Activated CD4-positive, alpha-beta T cell treated with anti-CD3 and anti-CD28 coated beads, Interleukin-2, Interleukin-6, amounts not matched to agents 100 ng/mL and 50 ng/mL, durations not matched to agents 16 hours and 8 hours (primary cell): ENCODE measurements around the gene ATP6V1A.
"Not testable (repeated sequence)": the region's sequence is repeated elsewhere in the genome, so short reads cannot be mapped to it uniquely, and the experiment has no call there.

Experiments
- DNase-seq: peaks from one replicate; pipeline ENCODE4 v3.0.0-alpha.2; 2020

Gene ATP6V1A

DNA sequence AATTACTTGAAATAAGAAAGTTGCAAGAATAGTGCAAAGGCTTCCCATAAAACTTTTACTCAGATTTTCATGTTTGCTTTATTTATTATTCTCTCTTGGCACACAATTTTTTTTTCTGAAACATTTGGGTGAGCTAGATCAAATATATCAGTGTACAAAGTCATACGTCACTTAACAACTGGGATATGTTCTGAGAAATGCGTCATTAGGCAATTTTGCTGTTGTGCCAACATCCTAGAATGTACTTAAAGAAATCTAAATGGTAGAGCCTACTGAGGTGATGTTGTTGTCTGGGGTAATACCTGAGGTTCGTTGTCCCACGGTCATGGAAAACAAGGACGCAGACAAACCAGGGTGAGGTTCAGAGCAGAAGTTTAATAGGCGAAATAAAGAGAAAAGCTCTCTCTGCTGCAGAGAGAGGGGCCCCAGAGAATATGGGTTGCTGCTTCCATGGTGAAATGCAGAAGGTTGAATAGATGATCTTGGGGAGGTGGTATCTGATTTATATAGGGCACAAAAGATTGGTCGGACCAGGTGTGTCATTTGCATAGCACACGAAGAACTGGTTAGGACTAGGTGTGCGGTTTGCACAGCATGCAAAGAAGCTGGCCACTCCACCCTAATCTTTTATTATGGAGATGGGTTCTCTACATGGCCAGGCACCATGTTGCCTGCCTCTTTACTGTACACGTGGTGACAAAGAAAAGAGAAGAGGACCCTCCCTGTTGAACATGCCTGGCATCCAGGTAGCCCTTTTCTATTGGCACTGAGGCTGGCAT, 82.9 kb downstream of the ATP6V1A start:
- no peak for DNase-seq

DNA sequence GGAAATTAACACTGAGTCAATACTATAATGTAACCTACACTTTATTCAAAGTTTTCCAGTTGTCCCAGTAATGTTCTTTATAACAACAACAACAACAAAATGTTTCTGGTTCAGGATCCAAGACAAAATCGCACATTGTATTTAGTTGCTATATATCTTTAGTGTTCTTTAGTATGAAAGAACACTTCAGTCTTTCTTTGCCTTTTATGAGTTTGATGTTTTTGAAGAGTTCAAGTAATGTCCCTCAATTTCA, 84.2 kb downstream of the ATP6V1A start:
- no peak for DNase-seq

DNA sequence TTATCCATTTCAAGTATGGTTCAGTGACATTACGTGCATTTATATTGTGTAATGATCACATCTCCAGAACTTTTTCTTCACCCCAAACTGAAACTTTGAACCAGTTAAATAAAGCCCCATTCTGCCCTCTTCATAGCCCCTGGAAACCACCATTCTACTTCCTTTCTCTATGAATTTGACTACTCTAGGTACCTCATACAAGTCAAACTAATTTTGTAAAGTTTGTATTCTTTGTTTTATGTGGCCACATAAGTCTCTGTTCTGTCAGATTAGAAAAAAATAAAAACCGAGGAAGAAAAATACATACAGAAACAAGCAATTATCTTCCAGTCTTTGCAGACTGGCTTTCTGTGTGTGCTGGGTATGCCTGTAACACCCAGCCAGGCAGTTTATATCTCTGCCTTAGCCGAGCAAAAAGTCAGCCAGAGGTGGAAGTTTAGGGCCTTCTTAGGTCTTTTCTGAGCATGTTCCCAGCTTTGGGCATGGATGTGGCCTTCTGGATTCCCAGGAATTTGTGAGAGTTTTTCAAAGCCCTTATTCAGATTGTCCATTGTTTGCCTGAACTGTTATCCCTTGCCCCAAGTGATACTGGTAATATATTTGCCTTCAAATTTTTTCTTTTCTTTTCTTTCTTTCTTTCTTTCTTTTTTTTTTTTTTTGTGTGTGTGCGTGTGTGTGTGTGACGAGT, 85.8 kb downstream of the ATP6V1A start:
- DNase-seq: no peak

DNA sequence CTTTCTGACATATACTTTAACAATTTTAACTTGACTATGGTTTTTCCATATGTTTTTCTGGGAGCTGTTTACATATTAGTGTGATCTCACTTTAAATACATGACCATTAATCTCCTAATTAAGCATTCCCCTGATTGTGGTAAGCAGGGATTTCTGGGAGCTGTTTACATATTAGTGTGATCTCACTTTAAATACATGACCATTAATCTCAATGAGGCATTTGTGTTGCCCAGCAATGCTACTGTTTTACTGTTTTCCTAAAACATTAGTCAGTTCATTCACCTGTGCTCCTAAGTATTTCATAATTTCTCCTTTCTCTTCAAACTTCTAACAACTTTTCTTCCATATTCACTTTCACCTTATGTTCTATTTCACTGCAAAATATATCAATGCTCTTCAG, 88.1 kb downstream of the ATP6V1A start:
- no peak for DNase-seq

DNA sequence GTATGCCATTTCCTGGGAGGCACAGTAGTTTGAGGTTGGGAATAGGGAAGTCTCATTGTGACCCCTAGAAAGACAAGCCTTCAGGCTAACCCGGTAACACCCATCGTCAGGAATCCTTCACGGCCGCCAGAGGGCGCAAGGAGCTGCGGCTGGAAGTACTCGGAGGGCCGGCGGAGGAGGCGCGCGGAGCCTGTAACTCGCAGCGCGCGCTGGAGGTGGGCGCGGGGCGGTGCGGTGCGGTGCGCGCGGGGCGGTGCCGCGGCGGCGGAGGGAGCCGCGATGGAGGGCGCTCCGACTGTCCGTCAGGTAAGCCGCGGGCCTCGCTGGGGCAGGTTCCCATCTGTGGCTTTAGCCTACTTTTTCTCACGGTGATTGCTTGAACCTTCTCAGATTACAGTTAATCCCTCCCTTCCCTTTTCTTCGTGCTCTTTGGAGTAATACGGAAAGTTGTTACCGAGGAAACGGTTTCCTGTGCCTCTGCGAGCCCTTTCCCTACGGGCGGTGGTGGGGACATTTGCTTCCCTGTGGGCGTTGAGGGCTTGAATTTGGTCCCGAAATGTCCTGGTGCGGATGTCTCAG, 91.9 kb downstream of the ATP6V1A start, which contains the start of gene GRAMD1C:
Gene GRAMD1C, plus strand, starts transcription at position 158 of the 579 bp plus-strand sequence. Its CDS starts 122 bp downstream, at position 280.
- peak; percentile 91 for DNase-seq

DNA sequence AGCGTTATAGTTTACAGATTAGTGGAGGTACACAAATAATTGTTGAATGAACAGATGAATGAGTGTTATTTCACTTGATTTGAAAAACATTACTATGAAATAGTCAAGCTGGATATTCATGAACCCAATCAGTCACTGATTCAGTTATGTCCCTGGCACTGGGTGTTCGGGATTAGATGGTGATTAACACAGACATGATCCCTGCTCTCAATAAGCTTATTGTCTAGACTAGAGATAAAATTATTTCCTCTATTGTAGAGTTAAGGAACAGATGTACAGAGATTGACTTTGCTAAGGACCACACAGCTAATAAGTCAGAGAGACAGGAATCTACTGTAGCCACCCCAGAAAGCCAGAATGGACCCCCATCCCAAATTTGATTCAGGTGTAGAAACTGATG, 92.7 kb downstream of the ATP6V1A start:
- DNase-seq: no peak

DNA sequence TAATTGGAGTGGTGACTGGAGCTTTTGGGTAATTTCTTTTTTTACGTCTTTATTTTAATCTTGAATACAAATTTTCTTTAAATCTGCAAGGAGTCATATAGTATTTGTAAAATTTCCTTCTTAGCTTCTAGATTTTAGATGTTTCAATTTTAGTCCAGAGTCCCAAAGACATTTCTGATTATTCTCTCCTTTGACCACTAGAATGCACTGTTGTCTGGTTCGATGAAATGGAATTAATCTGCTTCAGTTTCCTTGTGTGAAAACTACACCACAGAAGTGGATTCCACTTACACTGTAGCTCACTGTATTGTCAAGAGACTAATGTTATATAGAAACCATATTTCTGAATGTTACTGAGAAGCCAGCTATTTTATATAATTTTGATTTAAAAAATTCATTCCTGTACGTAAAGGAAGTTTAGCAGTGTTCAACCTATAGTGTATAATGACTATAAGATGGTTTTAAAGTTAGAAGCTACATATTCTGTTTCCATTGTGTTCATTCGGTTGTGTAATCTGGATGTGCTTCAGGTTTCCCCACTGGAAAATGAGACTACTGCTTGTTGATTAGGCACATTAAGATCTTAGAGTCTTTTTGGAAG, 97.9 kb downstream of the ATP6V1A start:
- peak; percentile 35 for DNase-seq

DNA sequence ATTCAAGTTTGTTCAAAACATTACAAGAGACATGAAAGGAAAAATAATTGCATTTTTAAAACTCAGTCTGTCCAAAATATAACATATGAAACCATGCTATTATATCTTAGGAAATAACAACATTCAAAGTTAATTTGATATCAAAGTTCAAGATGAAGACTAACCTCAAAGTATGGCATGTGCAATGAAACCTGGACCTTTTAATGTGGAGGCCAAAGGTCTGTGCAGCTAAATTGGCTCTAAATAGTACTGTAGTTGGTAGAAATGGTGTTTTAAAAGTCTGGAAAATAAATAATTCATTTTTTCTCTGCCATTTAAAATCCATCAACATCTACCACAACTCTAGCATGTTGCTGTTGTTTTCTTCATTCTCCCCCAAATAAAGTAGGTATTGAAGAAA, 100.4 kb downstream of the ATP6V1A start:
- no peak for DNase-seq

DNA sequence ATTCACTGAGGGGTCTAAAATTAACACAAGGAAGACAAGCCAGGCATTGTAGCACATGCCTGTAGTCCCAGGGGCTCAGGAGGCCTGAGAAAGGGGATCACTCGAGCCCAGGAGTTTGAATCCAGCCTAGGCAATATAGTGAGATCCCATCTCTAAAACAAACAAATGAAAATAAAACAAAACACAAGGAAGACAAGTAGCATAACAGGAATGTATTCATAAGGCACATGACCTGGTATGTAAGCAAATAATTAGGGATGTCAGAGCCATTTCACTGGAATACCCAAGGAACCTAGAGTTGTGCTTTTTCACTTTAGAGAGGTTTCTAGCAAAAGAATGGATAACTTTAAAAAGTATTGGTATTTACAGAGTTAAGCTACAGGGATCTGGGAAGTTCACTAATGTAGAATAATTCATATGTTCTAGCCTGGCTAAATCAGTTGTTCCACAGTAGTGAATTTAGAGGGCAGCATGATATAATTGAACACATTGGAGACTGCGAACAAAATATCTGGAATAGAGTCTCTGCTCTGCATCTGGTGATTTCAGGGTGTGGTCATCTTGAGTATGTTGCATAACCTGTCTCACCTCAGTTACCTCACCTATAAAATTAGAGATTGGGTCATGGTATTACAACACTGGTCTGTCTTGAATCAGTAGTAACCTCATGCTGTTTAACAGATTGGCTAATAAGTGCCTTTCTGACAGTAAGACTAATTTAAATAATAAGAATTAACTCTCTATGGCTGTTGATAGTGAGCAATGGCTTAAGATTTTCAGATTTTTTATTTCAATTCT, 101.0 kb downstream of the ATP6V1A start:
- no peak for DNase-seq

DNA sequence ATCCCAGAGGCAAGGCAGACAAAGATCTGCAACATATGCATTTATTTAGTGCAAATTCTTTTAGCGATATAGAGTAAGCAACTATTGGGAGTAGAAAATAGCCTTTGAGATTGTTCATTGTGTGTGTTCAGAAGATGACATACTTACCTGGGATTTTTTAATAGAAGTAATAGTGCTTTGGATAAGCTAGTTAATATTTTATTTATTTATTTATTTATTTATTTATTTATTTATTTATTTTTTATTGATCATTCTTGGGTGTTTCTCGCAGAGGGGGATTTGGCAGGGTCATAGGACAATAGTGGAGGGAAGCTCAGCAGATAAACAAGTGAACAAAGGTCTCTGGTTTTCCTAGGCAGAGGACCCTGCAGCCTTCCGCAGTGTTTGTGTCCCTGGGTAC, 102.2 kb downstream of the ATP6V1A start:
- DNase-seq: not testable (repeated sequence)

DNA sequence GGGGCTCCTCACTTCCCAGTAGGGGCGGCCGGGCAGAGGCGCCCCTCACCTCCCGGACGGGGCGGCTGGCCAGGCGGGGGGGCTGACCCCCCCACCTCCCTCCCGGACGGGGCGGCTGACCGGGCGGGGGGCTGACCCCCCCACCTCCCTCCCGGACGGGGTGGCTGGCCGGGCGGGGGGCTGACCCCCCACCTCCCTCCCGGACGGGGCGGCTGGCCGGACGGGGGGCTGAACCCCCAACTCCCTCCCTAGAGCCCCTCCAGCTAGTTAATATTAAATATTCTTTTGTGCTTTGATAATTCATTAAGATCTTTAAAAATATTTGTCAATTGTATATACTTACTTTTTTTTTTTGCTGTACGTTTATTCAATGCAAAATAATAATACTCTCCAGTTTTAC, 103.0 kb downstream of the ATP6V1A start:
- DNase-seq: not testable (repeated sequence)

DNA sequence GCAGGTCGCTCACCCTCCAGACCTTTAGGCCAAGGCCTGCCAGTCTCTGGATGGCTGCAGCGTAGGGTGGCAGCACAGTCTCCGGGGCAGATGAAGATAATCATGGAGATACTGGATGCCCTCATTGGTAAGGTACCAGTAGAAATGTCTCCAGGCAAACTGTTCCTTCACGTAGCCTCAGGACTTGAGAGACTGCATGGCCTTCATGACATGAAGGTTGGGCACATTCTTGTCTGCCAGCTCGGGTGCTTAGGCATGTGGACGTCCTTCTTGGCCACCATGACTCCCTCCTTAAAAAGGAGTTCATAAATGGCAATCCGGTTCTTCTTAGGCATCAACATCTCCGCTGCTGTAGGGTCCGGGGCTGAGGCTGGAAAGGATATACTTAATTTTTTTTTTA, 103.6 kb downstream of the ATP6V1A start:
- DNase-seq: not testable (repeated sequence)

DNA sequence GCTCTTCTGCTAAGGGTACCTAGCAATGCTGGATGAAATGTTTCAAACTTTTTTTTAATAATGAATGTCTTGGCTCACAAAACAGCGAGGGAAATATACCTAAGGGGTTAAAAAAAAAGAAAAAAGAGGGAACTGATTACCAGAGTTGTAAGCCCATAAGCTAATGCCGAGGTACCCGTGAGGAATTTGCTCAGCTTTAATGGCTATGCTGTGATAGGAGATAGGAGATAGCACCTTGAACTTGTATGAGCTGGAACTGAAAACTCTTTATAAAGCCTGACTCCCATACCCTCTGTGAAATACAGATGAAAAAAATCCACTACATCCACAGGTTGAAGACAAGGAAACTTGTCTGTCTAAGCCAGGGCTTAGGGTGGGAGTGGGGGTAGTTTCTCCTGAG, 105.7 kb downstream of the ATP6V1A start:
- no peak for DNase-seq
